GM12892 (cell line): ENCODE results near the gene MARCHF5.

ENCODE experiments used
- POLR2A ChIP-seq: IDR thresholded peaks from 2 replicates; pipeline ENCODE4 v1.6.1; 2011; ENCODE audit warnings: low read depth, low read length, control low read depth
- POLR2AphosphoS5 ChIP-seq: IDR thresholded peaks from 2 replicates; pipeline ENCODE4 v1.6.1; 2011; ENCODE audit warnings: low read depth, low read length, control low read depth
- TAF1 ChIP-seq: IDR thresholded peaks from 2 replicates; pipeline ENCODE4 v1.6.1; 2011; ENCODE audit warnings: low read depth, mild to moderate bottlenecking, control low read depth, low read length, borderline replicate concordance

GRCh38 chr10:92313750-92314149 is 22.8 kb downstream of the MARCHF5 start:
- TF ChIP-seq POLR2AphosphoS5 (no peak), POLR2A (no peak), TAF1 (no peak)
